GM18499 (cell line): ENCODE results near the gene SSRP1.

Experiments
- ATAC-seq: cut with Tn5 transposase; IDR thresholded peaks from one replicate; pipeline ENCODE4 v1.9.1; 2021; ENCODE audit warnings: moderate number of reproducible peaks; ENCODE audit not compliant: insufficient read depth, unreplicated experiment

The SSRP1 gene

DNA sequence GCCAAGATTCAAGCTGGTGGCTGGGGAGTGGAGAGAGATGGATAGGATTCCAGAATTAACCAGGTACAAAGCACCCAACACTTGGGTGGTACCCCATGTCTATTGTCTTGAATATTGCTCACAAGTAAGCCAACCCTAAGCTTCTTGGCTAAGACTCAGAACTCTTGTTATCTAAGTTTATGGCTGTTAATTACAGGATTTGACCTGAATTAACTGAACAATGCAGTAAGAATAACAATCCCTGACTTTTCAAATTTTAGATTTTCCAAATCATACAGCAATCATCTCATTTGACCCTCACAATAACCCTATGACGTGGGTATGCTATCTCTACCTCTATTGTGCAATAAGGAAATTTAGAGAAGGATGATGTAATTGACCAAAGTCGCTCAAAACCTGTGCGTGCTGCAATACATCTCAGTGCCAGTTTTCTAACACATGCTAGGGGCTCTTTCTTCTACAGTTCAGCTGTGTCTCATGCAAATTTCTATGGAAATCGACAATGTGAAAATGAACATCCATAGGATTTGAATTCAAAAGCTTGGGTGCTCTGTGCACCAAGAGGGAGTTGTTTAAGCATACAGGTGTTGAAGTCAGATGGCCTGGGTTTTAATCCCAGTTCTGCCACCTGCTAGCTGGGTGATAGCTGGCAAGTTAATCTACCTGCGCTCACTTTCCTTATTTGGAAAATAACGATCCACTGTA is 58.6 kb downstream of the SSRP1 start:
- no peak for ATAC-seq

DNA sequence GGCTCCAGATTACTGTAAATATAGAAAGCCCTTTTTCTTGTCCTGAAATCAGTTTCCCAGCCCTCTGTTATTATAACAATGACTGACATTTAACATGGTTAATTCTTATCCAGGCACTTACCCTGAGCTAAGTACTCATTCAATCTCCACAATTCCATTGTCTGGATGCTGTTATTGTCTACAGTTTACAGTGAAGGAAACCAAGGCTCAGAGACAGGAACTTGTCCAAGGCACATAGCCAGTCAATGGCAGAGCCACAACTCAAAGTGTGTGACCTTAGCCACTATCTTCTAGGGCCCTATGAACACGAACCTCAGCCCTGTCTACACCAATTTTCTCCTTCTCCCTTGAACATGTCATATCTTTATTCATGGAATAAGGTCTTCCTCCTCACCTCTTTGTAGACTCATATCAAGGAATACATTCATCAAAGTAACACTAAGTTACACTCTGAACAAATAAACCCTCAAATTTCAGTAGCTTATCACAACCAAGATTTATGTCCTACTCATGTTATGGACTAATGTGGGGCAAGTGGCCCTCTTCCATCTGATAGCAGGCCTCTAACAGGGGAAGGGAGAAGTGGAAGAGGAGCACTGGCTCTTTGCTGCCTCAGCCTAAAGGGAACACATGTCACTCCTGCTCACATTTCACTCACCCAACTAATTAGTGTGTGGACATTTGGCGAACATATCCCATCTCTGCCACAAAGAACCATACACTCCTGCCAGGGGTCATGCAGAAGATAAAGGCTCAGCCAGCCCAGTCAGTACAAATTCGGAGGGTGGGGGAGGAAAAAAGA is 59.3 kb downstream of the SSRP1 start:
- no peak for ATAC-seq
